ENCODE measurements around the gene MON1A.

DNA sequence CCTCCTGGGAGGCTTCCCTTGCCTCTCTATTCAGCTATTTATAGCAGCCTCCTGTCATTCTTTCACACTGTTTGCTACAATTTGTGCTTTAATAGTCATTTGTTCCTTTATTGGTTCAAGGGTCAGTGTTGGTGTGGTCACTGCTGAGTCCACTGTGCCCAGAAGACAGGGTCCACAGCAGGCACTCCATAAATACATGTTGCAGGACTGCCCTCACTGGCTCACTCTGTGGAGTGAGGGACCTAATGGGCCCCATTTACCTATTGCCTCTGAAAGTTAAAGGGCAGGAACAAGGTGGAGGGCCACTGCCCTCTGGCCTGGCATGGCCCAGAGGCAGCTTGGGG lies 42.7 kb downstream of the MON1A start:
- TF ChIP-seq POLR2AphosphoS5 (IDR thresholded peaks at IDR 0.05; ENCODE audit: low read depth) (no peak), GABPA (IDR thresholded peaks at IDR 0.05; ENCODE audit: low read depth) (no peak)
